ENCODE measurements around the gene USP54.

DNA sequence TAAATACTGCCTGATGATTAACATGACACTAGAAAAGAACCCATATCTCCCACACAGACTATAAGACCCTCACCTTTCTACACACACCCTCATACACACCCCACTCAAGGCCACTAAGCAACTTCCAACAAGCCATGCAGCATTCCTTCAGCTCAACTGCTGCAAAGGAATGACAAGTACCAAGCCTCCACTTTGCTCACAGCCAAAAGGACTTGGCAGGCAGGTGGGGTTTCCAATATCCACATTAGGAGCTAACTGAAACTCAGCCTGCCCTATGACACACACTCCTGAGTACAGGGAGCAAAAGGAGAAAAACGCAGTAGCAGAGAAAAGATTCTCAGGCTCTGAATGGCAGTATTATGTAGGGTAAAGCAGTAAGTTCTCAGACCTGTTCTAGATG lies 13.4 kb downstream of the USP54 start:
- TF ChIP-seq ZNF266 (tag by site-specific recombination; IDR thresholded peaks at IDR 0.05; ENCODE audit: low read depth) (no peak), HOXA7 (CRISPR knock-in tag; IDR thresholded peaks at IDR 0.05; ENCODE audit: borderline replicate concordance) (no peak), ZNF777 (tag by site-specific recombination; IDR thresholded peaks at IDR 0.05; ENCODE audit: borderline replicate concordance) (no peak), ZNF138 (tag by site-specific recombination; IDR thresholded peaks at IDR 0.05; ENCODE audit: borderline replicate concordance) (no peak), ZNF274 (IDR thresholded peaks at IDR 0.05; ENCODE audit: low read length) (no peak), ZNF274 (tag by site-specific recombination; IDR thresholded peaks at IDR 0.05; ENCODE audit: borderline replicate concordance) (no peak)
- TF ChIP-seq, protein P1, sequence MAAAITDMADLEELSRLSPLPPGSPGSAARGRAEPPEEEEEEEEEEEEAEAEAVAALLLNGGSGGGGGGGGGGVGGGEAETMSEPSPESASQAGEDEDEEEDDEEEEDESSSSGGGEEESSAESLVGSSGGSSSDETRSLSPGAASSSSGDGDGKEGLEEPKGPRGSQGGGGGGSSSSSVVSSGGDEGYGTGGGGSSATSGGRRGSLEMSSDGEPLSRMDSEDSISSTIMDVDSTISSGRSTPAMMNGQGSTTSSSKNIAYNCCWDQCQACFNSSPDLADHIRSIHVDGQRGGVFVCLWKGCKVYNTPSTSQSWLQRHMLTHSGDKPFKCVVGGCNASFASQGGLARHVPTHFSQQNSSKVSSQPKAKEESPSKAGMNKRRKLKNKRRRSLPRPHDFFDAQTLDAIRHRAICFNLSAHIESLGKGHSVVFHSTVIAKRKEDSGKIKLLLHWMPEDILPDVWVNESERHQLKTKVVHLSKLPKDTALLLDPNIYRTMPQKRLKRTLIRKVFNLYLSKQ (tag by site-specific recombination; IDR thresholded peaks at IDR 0.05; ENCODE audit: borderline replicate concordance) = no peak
- TF ChIP-seq, protein P2, sequence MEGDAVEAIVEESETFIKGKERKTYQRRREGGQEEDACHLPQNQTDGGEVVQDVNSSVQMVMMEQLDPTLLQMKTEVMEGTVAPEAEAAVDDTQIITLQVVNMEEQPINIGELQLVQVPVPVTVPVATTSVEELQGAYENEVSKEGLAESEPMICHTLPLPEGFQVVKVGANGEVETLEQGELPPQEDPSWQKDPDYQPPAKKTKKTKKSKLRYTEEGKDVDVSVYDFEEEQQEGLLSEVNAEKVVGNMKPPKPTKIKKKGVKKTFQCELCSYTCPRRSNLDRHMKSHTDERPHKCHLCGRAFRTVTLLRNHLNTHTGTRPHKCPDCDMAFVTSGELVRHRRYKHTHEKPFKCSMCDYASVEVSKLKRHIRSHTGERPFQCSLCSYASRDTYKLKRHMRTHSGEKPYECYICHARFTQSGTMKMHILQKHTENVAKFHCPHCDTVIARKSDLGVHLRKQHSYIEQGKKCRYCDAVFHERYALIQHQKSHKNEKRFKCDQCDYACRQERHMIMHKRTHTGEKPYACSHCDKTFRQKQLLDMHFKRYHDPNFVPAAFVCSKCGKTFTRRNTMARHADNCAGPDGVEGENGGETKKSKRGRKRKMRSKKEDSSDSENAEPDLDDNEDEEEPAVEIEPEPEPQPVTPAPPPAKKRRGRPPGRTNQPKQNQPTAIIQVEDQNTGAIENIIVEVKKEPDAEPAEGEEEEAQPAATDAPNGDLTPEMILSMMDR (tag by site-specific recombination; IDR thresholded peaks at IDR 0.05) = no peak
- TF ChIP-seq, protein P3, sequence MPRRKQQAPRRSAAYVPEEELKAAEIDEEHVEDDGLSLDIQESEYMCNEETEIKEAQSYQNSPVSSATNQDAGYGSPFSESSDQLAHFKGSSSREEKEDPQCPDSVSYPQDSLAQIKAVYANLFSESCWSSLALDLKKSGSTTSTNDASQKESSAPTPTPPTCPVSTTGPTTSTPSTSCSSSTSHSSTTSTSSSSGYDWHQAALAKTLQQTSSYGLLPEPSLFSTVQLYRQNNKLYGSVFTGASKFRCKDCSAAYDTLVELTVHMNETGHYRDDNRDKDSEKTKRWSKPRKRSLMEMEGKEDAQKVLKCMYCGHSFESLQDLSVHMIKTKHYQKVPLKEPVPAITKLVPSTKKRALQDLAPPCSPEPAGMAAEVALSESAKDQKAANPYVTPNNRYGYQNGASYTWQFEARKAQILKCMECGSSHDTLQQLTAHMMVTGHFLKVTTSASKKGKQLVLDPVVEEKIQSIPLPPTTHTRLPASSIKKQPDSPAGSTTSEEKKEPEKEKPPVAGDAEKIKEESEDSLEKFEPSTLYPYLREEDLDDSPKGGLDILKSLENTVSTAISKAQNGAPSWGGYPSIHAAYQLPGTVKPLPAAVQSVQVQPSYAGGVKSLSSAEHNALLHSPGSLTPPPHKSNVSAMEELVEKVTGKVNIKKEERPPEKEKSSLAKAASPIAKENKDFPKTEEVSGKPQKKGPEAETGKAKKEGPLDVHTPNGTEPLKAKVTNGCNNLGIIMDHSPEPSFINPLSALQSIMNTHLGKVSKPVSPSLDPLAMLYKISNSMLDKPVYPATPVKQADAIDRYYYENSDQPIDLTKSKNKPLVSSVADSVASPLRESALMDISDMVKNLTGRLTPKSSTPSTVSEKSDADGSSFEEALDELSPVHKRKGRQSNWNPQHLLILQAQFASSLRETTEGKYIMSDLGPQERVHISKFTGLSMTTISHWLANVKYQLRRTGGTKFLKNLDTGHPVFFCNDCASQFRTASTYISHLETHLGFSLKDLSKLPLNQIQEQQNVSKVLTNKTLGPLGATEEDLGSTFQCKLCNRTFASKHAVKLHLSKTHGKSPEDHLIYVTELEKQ (tag by site-specific recombination; IDR thresholded peaks at IDR 0.05; ENCODE audit: borderline replicate concordance) = no peak
- TF ChIP-seq, protein P4, sequence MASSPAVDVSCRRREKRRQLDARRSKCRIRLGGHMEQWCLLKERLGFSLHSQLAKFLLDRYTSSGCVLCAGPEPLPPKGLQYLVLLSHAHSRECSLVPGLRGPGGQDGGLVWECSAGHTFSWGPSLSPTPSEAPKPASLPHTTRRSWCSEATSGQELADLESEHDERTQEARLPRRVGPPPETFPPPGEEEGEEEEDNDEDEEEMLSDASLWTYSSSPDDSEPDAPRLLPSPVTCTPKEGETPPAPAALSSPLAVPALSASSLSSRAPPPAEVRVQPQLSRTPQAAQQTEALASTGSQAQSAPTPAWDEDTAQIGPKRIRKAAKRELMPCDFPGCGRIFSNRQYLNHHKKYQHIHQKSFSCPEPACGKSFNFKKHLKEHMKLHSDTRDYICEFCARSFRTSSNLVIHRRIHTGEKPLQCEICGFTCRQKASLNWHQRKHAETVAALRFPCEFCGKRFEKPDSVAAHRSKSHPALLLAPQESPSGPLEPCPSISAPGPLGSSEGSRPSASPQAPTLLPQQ (tag by site-specific recombination; IDR thresholded peaks at IDR 0.05) = no peak

Data from HEK293 (cell line).